AG10803 (cell line): ENCODE results near the gene IL1R1.

Experiments
- DNase-seq: peaks from one replicate; pipeline ENCODE4 v3.0.0; 2010; ENCODE audit warnings: low read depth
- H3K4me3 ChIP-seq: 2 replicates; pipeline ENCODE4 v1.5.1; 2011; ENCODE audit warnings: mild to moderate bottlenecking, low read length, control low read depth
- CTCF ChIP-seq: conservative IDR thresholded peaks from 2 replicates; pipeline ENCODE4 v1.5.1; 2011; ENCODE audit warnings: mild to moderate bottlenecking, low read length, control low read depth, inconsistent platforms

IL1R1 gene

GRCh38 chr2:102129082-102129481, 13.5 kb upstream of the IL1R1 start:
- DNase-seq: no peak
- no peak for TF ChIP-seq CTCF
- H3K4me3 ChIP-seq: no peak overlapping the region

GRCh38 chr2:102129951-102130646, 12.4 kb upstream of the IL1R1 start:
- no peak for TF ChIP-seq CTCF
- DNase-seq: no peak
- no peak overlapping the region for H3K4me3 ChIP-seq

- TF ChIP-seq CTCF: no peak
- H3K4me3 ChIP-seq: no peak overlapping the region
- peak; percentile 79 for DNase-seq
Observed at GRCh38 chr2:102130647-102130991, 11.9 kb upstream of the IL1R1 start.

- TF ChIP-seq CTCF: no peak
- H3K4me3 ChIP-seq: no peak overlapping the region
- DNase-seq: no peak
Observed at GRCh38 chr2:102131564-102131963, 11.0 kb upstream of the IL1R1 start.

- no peak overlapping the region for H3K4me3 ChIP-seq
- TF ChIP-seq CTCF: no peak
- no peak for DNase-seq
Observed at GRCh38 chr2:102137138-102137537, 5.4 kb upstream of the IL1R1 start.

GRCh38 chr2:102138331-102138730, 4.2 kb upstream of the IL1R1 start:
- no peak overlapping the region for H3K4me3 ChIP-seq
- DNase-seq: peak; percentile 17
- TF ChIP-seq CTCF: no peak

- TF ChIP-seq CTCF: no peak
- no peak for DNase-seq
- H3K4me3 ChIP-seq: no peak overlapping the region
Observed at GRCh38 chr2:102139851-102140250, 2.7 kb upstream of the IL1R1 start.
